BJ (cell line): ENCODE data around the gene THOC1. TPM values are rescaled to one million over a fixed set of nuclear protein-coding genes. Genes with fewer than 3 reads are reported as not detected.

ENCODE experiments used
- CTCF ChIA-PET: fragments of 350-600 bp; formaldehyde crosslinking; extraction: SDS; loops from one replicate; lab custom pipeline; 2021; ENCODE audit warnings: antibody characterized with exemption, inconsistent platforms; lab: Yijun Ruan, JAX
- POLR2A ChIA-PET: fragments of 300-600 bp; sonication (Branson Sonifier 250); formaldehyde crosslinking; extraction: SDS; loops from one replicate; lab custom pipeline; 2021; ENCODE audit warnings: antibody characterized with exemption; lab: Charles Lee
- DNase-seq: peaks from one replicate; pipeline ENCODE4 v3.0.0-alpha.2; 2011; ENCODE audit warnings: low read depth
- H3K27me3 ChIP-seq: 2 replicates; pipeline ENCODE4 v1.6.0; 2011; ENCODE audit warnings: low read length; ENCODE audit not compliant: control insufficient read depth, insufficient read depth
- H3K36me3 ChIP-seq: 2 replicates; pipeline ENCODE4 v1.5.1; 2011; ENCODE audit warnings: low read length; ENCODE audit not compliant: control insufficient read depth, insufficient read depth
- H3K4me3 ChIP-seq: 2 replicates; pipeline ENCODE4 v1.5.1; 2011; ENCODE audit warnings: low read depth, mild to moderate bottlenecking, control low read depth, low read length
- polyA plus RNA-seq: library from polyadenylated mRNA; depleted of rRNA; stranded (reverse); fragments of >200 nt; gene quantifications from 2 replicates; pipeline ENCODE4 v1.2.3, GENCODE V29; 2011; rRNA removed
- TF ChIP-seq, protein P1 (sequence below): IDR thresholded peaks from 2 replicates; pipeline ENCODE4 v1.5.1; 2011; ENCODE audit warnings: low read depth, mild to moderate bottlenecking, control low read depth, inconsistent platforms, low read length, moderate library complexity; ENCODE audit not compliant: insufficient read depth

The THOC1 gene
- polyA plus RNA-seq, 1 experiment = 8.7 TPM

DNA sequence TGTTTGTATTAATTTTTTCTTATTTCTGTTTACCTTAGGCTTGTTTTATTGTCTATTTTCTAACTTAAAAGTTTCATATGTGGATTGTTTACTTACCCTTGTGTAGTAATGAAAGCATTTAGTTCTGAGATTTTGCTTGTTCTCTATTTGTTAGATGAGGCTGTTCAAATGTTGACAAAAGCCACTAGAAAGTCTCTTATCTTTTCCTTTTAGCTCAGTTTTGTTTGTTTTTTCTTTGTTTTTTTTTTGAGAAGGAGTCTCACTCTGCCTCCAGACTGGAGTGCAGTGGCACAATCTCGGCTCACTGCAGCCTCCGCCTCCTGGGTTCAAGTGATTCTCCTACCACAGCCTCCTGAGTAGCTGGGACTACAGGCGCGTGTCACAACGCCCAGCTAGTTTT lies 78.6 kb downstream of the THOC1 start:
- ChIA-PET CTCF (no interaction called here), POLR2A (no interaction called here)
- Histone ChIP-seq H3K36me3 (no peaks in the 10 kb centered on the region; the same call in none of the 2 replicates), H3K4me3 (no peak overlapping the region), H3K27me3 (no peaks in the 10 kb centered on the region)
- DNase-seq = no peak
- TF ChIP-seq, protein P1, sequence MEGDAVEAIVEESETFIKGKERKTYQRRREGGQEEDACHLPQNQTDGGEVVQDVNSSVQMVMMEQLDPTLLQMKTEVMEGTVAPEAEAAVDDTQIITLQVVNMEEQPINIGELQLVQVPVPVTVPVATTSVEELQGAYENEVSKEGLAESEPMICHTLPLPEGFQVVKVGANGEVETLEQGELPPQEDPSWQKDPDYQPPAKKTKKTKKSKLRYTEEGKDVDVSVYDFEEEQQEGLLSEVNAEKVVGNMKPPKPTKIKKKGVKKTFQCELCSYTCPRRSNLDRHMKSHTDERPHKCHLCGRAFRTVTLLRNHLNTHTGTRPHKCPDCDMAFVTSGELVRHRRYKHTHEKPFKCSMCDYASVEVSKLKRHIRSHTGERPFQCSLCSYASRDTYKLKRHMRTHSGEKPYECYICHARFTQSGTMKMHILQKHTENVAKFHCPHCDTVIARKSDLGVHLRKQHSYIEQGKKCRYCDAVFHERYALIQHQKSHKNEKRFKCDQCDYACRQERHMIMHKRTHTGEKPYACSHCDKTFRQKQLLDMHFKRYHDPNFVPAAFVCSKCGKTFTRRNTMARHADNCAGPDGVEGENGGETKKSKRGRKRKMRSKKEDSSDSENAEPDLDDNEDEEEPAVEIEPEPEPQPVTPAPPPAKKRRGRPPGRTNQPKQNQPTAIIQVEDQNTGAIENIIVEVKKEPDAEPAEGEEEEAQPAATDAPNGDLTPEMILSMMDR = no peak

DNA sequence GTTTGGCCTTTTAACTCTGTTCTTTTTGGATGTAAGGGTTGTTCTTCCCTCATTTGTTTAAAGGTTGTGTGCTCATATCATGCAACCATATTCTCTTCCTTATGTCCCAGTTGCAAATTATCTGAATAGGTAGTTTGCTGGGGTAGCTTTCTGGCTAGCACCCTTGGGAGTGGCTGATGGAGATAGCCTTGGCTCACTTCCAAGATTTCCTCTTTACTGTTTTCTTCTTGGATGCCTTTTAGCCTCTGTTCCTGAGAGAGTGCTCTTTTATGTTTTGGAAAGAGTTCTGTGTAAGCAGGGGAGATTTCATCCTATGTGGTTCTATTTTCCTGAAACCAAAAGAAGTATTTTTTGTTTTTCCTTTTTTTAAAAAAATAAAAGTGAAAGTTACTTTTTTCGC lies 84.1 kb downstream of the THOC1 start:
- DNase-seq = no peak
- TF ChIP-seq, protein P1 = no peak
- Histone ChIP-seq H3K4me3 (no peak overlapping the region), H3K27me3 (no peaks in the 10 kb centered on the region), H3K36me3 (no peaks in the 10 kb centered on the region; the same call in none of the 2 replicates)
- POLR2A ChIA-PET = no interaction called here
- CTCF ChIA-PET = interaction anchor here (0.9 kb wide), 1 partner anchor 43 kb away, joined by 4 read pairs; no protein-coding TSS in a partner anchor

DNA sequence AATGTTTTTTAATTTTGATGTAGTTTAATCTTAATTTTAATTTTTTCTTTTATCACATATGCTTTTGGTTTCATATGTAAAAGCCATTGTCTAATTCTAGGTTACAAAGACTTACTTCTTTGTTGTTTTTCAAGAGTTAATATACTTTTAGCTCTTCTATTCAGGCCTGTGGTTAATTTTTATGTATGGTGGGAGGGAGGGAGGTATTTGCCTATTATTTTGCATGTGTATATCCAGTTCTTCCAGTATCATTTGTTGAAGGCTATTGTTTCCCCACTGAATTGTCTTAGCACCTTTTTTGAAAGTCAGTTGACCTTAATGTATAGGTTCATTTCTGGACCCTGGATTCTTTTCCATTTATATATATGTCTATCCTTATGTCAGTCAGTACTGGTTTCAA lies 86.1 kb downstream of the THOC1 start:
- H3K27me3 ChIP-seq = no peaks in the 10 kb centered on the region
- TF ChIP-seq, protein P1 = no peak
- CTCF ChIA-PET = interaction anchor here (0.8 kb wide), 1 partner anchor 15 kb away, joined by 3 read pairs; no protein-coding TSS in a partner anchor
- H3K4me3 ChIP-seq = no peak overlapping the region
- peaks cover 2% of the 10 kb centered on the region for H3K36me3 ChIP-seq
- POLR2A ChIA-PET = no interaction called here
- DNase-seq = no peak

GRCh38 chr18:179499-179898 lies 88.3 kb downstream of the THOC1 start:
- Histone ChIP-seq H3K4me3 (no peak overlapping the region), H3K36me3 (peaks cover 2% of the 10 kb centered on the region), H3K27me3 (no peaks in the 10 kb centered on the region)
- no peak for DNase-seq
- ChIA-PET POLR2A (no interaction called here), CTCF (no interaction called here)
- TF ChIP-seq, protein P1 = no peak

GRCh38 chr18:172361-172760 lies 95.5 kb downstream of the THOC1 start:
- ChIA-PET CTCF (interaction anchor here (0.8 to 1.0 kb wide), 2 partner anchors 12 to 452 kb away, joined by 3 read pairs; no protein-coding TSS in a partner anchor), POLR2A (no interaction called here)
- DNase-seq = no peak
- Histone ChIP-seq H3K36me3 (no peaks in the 10 kb centered on the region), H3K4me3 (no peak overlapping the region), H3K27me3 (no peaks in the 10 kb centered on the region)
- TF ChIP-seq, protein P1 = no peak

Other genes starting within 250 kb of the THOC1 start
- 0.10 TPM in 1 of 2 replicates, not detected in the other for gene TUBB8B, start 218.4 kb downstream of the THOC1 start, polyA plus RNA-seq
- gene USP14, start 109.5 kb downstream of the THOC1 start, polyA plus RNA-seq = 11.2 and 28.5 TPM in 2 replicates
- 41.1 and 55.1 TPM in 2 replicates for gene COLEC12, start 232.7 kb upstream of the THOC1 start, polyA plus RNA-seq